ENCODE data around the gene SNAP25.

SNAP25 gene

DNA sequence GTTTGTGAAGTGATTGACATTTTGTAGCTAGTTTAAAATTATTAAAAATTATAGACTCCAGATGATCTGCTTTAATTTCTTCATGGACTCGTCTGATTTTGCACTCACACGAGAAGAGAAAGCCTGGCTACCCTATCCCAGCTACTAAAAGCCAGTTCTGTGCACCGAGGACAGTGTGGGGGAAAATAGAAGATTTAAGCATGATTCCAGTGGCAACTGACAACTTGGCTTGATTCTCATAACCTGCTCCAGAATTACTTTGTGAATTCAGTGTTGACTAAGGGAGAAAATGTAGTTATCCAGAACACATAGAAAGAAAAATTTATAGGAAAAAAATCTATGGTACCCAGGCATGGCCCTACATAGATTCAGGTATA, 88.7 kb downstream of the SNAP25 start:
- DNase-seq = no peak

DNA sequence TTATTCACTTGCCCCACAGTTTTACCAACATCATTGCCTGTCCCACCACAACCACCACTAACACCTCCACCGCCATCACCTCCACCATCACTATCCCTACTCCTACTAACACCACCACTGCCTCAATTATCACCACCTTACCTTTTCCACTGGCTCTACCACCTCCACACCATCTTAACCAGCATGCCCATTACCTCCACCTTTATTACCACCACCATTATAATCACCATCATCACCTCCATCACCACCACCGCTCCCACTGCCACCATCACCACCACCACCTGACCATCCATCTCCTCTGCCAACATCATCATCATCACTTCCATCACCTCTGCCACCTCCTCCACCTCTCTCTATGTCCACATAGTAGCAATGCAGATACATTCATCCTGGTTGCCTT, 90.0 kb downstream of the SNAP25 start:
- DNase-seq = no peak

DNA sequence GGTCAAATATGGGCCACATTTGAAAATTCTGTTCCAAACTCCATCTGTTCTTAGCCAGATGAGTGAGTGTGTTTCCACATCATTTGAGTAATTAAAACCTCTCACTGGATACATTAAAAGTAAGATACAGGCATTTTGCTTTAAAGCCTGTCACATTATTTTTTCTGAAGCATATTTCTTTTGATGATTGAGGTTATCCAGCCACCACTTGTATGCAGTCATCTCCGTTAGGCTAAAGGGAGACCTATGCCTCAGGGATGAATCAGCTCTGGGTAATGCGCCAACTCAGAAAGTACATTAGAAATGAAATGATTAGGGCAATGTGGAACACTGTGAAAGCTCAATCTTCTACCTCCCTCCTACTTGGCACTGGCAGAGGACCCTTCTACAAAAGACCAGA, 90.7 kb downstream of the SNAP25 start:
- DNase-seq = no peak

DNA sequence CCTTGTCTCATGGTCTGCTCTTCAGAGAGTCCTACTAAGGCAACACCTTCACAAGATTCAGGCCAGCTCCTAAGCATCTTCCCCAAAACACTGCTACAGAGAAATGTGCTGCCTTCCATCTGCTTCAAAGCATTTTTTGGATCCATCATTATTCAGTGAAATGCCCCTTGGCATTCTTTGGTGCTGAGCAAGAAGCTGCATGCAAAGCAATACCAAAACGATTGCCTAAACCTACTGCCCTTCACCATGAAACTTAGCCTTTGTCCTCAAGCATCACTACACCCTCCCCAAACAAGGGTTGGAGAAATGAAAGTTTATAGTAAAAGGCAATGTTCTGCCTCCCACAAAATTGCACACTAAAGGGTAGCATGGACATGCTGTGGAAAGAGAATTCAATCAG, 93.5 kb downstream of the SNAP25 start:
- no peak for DNase-seq

DNA sequence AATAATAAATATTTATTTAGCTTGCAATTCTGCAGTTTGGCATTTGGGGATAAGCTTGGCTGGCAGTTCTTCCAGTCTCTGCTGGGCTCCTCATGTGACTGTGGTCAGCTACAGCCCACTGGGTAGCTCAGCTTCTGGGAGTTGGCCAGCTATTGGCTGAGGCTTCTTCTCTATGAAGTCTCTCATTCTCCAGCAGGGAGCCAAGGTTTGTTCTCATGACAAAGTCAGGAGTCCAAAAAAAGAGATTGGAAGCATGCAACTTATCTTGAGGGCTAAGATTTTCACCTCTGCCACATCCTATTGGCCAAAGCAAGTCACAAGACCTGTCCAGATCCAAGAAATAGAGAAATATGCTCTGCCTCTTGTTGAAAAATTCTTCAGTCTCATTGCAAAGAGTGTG, 94.6 kb downstream of the SNAP25 start:
- no peak for DNase-seq

DNA sequence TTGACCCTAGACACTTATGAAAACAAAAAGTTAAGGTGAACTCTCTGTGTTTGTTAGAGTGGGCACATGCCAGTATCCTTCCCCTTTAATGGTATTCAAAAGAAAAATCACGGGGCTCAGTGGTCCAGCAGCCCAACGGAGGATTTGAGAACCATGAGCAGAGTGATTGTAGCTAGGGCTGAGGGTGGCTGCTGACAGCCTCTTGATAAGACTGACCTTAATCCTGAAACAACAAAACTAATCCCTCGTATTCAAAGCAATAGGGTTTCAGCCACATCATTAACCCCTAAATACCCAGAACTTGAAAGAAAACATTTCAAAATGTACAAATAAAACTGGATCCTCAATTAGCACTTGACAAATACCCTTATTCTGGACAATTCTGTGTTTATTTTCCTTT, 95.1 kb downstream of the SNAP25 start:
- no peak for DNase-seq

DNA sequence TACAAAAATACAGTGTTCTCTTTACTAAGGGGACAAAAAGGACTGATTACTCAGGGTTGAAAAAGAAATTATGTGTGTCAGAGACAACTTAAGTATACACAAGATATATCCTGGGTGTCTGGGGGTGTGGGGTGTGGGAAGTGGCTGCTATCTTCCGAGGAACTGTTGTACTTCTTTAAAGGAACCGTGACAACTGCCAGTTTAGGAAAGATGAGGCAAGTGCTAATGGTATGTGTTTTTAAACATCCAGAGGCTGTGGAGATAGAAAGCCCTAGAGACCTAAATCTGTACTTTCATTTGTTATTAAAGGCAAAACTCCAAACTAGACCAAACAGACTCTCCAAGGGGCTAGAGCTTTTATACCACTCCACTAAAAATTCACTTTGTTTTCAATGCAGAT, 95.6 kb downstream of the SNAP25 start:
- no peak for DNase-seq

DNA sequence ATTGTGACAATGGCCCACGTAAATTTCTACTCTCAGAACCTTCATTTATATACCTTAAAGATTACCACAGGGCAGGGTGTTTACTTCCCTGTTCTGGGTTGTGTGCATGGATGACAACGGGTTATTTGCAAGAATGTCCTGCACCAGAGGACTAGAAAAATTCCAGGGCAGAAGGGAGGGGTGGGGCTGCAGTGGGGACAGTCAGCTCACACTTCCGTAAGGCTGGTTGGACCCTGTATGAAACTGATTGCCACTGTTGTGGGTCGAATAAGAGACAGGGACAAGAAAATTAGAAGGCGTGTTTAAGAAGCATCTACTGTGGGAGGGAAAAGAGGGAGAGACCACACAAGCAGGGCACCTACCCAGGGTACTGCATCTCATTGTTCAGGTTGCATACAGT, 96.5 kb downstream of the SNAP25 start:
- DNase-seq = no peak

DNA sequence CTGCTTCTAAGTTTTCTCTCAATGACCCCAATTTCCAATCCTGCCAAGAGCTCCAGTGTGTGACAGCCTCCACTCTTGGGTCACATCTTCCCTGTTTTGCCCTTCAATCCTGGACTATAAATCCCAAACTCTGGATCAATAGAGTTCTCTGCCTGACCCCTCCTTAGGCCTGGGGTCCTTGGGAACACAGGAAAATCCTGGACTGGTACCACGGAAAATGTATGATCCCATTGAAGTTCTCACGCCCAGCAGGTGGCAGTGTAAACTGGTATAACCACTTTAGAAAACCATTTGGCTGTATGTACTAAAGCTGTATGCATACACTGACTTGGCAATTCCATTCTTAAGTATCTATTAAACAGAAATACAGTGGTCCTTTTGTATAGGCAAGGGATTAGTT, 98.0 kb downstream of the SNAP25 start:
- DNase-seq = peak; percentile 13

DNA sequence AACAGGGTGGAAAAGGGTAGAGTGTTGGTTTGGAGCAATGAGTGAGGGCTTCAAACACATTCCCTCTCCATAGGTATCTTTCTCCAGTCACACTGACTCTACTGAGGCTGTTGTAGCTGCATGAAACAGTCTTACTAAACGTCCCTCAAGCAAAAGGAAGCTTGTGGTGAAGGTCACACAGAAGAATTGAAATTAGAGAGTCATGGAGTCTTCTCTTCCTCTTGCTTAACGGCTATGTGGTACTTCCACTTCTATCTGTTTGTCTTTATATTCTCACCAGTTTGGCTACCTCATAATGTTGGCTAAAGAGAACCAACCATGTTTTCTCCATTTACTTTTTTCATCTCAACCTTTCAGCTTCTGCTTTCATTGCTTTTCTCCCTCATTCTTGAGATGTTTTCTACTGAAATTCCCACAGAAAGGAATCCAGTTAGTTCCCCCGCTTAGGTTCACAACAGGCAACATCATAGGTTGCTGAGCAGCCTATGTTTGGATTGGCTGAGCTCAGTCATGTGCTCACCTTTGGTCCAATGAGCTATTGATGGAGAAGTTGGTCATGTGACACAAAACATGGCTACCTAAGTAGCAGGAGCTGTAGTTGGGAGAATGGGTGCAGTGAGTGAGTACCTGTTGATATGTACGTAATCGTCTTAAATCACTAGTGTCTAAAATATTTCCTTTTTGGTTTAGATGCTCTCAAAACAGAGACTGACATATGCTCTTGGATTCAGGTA, 99.8 kb downstream of the SNAP25 start:
- no peak for DNase-seq

DNA sequence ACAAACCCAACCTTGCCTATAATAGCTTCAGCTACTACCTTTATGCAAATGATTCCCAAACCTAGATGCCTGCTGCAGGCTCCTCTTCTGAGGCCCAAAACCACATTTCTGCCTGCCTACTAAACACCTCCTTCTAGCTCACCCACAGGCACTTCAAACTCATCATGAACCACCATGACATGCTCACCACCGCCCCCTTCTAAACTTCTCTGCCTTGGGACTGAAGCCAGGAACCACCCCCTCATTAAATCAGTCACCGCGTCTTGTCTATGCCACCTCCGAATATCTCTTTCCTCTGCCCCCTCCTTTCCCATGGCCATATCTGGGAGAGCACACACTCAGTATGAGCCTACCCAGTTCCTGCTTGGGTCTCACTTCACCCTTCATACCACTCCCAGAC, 101.2 kb downstream of the SNAP25 start:
- no peak for DNase-seq

DNA sequence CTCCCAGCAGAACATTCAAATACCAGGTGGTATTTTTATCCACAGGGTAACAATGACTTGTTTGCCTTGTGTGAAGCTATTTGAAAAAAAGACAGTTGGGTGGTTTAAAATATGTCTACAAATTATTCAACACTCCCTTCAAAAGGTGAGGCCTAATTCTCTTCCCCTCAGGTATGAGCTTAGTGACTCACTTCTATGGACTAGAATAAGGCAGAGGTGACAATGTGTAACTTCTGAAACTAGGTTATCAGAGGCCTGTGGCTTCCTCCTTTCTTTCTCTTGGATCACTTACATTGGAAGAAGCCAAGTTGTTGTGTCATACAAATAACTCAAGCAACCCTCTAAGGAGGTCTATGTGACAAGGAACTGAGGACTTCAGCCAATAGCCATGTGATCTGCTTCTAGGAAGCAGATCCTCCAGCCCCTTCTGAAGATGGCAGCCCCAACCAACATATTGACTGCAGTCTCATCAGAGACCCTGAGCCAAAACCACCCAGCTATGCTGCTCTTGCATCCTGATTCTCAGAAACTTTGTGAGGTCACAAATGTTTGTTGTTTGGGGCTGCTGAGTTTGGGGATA, 102.6 kb downstream of the SNAP25 start:
- no peak for DNase-seq

DNA sequence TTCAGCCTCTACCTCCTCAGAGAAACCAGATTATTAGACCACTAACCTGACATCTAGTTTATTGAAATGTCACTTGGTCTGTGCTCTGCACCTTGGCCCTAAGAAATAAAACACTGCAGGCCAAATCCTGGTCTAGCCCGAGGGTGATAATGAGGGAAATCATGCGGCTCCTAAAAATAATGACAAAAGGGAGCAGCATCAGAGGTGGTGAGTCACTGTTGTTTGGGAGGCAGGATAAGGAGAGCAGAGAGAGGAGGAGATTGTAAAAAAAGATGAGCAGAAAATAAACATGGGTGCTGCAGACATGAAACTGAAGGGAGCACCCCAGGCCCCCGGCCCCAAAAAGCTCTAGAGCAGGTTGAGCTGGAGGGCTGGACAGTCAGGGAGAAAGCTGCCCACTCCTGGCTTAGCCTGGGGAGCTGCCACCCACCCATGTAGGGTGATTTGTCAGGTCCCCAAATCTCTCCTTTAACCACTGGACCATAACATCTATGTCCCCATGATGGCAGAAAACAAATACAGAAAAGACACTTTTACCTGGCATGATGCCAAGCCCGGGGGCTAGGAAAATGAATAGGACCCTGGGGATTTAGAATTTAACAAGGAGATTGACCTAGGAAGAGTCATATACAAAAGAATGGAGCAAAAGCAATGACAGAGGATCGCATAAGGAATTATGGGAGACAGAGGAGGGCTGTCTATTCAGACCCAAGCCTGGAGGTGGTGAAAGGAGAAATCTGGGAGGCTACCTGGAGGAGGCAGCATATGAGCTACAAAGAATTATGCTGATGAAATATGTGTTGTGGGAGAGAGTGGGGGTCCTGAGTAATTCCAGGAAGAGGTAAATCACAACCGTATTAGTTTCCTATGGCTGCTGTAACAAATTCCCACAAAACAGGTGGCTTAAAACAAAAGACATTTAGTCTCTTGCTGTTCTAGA, 103.7 kb downstream of the SNAP25 start:
- DNase-seq = no peak

DNA sequence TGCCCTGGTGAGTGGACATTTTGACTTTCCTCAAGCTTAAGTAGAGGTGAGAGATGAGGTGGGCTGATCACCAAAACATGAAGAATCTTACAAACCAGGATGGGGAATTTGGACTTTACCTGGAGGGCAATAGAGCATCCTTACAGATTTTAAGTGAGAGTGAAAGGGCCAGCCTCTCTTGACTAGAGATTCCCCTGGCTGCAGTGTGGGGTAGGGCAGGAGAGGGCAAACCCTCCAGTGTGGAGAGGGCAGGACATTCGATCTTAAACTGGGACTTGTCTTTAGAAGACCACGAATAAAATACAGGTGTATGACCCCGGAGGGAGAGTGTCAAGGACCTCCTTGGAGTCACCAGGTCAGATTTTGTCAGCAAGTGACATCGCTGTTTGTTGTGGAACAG, 105.1 kb downstream of the SNAP25 start:
- DNase-seq = no peak

DNA sequence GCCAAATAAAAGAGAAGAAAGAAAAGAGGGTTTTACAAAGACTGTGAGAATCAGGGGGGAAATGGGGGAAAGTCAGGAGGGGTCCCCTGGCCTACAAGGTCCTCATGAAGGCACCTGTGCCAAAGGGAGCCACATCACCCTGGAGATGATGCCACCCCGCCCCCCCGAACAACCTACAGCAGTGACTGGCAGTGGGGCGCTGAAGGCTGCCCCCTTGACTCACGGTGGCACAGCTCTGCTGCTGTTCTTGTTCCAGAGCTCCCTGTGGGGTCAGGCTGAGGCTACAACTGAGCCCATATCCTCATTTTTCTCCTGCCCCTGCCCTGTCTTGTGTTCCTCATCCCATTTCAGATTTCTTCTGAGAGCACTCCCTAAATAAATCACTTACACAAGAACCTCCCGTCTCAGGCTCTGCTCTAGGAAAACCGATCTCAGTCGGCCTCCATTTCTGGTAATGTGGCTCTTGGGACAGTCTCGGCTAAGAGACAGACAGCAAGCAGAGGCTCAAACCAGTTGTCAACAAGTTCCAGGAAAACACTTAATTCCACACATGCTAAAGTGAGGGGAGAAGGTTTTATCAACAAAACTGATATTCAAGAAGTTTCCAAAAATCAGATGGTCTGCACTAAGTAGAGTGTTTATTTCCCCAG, 105.7 kb downstream of the SNAP25 start:
- no peak for DNase-seq

DNA sequence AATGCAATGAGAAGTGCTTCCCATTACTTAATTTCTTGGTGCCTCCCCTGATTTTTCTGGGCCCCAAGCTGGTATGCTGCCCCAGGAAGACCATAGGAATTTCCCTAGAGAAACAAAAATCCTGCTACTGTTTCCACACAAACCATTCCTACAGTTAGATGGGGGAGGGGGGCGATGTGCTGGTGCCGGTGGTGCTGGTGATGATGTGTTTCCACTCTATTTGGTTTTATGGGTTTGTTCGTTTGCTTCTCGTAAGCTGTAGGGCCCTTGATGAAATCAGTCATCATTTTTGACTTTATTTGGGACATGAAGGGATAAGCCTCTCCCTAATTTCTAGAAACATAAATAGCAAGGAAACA, 110.2 kb downstream of the SNAP25 start:
- no peak for DNase-seq

DNA sequence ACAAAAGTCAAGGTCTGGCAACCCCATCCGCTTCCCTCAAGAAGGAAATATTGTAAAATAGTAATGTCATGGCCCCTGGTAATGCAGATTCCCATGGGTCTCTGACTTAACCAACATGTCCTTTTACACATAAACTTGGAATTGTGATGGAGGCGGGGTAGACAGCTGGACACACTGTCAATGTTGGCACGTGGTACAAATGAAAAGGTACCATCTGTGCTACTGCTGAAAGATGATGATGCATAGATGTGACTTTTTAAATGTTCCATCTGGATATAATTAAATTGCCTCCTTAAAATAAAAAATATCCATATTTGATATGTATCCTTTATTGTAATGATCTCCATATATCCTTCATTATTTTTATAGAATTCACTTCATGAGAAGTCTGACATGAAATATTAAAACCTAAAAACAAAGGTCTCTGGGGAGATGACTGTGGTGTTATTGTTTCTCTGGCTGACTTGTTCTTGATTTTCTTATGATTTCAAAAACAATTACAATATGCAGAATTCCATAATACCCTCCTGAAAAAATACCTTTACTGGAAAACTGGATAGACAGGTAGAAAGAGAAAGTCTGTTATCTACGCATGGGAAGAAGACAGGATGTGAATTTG, 110.9 kb downstream of the SNAP25 start:
- DNase-seq = no peak

DNA sequence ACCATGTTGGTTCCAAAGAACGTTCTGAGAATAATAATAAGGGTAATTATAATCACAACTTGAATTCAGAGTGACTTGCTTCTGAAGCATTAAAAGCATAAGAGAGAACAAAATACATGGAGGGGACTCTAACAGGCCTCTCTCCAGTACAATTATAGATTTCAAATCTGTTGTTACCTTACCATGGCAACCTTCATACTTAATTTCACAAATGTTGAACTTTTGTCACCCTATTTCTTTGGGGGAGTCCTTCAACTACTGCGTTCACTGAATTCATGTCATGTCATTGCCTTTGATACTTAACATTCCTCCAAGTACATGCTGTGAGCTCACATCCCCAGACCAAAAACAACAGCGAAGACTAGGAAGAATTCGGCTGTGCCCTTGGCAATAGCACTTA, 111.4 kb downstream of the SNAP25 start:
- no peak for DNase-seq

DNA sequence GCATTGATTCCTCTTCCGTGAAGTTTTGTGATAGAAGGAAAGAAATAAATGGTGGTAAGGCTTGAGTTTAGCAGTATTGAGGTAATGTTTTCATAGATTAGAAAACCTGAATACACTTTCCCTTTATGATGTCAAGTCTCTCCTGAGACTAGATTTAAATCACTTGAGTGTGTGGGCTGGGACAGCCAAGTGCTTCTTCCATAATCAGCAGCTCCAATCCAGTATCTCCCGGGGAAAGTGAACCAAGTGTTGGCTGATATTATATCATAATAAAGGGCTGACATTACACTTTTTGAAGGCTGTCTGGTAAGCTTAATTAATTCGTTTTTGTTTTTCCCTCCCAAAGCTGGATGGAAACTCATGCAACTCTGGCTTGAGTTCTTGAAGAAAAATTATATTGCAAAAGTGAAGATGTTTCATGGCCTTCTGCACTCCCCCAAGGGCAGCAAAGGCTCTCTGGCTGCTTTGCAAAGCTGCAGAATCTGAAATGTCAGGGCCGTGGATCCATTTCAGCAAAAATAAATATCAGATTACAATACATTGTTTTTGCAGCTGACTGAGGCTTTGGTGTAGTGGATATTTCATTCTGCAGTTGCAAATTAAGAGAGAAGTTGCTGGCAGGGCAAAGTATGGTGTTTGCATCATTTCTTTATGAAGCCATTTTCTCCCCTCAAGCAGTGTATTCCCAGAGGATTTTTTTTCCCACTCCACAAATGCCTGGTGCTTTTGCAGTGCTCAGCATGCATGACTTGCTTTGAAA, 114.2 kb downstream of the SNAP25 start:
- DNase-seq = peak; percentile 82

DNA sequence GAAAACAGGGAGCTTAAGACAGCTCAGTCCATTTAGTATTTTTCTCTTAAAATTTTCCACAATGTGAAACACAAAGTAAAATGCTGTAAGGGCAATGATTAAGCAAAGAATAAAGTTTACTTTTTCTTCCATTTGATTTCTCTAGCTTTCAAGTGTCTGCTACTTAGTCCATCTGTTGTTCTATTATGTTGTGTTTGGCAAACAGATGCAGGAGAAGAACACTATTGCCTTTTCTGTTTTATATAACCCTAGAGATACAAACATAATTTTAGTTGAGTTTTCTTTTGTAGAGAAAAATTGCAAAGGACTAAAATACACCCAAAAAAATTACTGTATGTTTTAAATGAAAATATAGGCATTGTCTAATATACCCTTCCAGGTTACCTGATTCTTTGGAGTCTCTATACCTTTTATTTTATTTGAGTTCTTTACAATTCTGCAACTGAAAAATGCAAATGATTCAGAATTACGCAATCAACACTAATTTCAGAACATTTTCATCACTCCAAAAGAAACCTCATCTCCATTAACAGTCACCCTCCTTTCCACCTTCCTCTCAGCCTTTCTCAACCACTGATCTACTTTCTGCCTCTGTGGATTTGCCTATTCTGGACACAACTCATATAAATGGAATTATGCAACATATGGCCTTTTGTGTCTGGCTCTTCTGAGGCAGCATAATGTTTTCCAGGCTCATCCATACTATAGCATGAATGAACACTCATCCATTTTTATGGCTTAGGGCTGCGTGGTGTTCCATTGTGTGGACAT, 118.5 kb downstream of the SNAP25 start:
- DNase-seq = no peak

DNA sequence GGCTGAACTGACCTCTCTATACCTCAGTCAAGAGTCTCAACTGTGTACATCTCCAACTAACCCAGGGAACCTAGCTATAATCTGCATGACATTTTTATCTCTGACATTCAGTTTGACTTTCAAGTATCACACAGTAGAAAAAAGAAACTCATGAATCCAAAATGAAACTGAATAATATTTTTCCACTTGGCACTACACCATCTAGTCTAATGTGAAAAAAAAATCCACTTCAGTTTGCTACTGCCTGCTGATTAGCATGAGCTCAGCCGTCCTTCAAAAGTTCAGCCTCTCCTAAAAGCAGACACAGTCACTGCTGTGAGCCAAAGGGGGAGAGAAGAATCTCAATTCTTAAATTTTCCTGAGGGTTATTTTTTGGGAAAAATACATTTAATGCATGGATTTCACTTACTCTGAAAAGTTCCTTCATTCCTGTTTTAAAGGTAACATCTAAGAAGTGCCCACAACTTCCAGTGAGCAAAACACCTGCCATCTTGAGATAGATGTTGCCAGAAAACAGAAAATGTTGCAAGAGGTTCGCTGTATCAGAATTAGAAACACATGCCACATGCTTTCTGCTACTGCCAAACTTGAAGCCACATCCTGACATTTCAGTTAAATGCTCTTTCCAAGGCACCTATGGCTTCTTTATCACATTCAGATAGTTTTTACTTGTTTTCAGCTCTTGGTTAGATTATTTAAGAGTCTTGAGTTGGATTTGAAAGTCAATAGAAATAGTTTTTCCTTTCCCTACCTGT, 120.0 kb downstream of the SNAP25 start:
- DNase-seq = no peak
